Activated CD4-positive, alpha-beta memory T cell treated with anti-CD3 and anti-CD28 coated beads for 36 hours (primary cell): Measurements from ENCODE around the gene GEN1. TPM values are rescaled to one million over a fixed set of nuclear protein-coding genes. Genes with fewer than 3 reads are reported as not detected.
"Not testable (repeated sequence)": the region's sequence is repeated elsewhere in the genome, so short reads cannot be mapped to it uniquely, and the experiment has no call there.

Experiments used
- CTCF ChIA-PET: fragments of 350-600 bp; sonication (Branson Sonifier 250); formaldehyde crosslinking; loops from one replicate; lab custom pipeline; 2021; ENCODE audit warnings: antibody characterized with exemption, inconsistent platforms; lab: Charles Lee
- POLR2A ChIA-PET: fragments of 350-600 bp; sonication (Branson Sonifier 250); formaldehyde crosslinking; loops from one replicate; lab custom pipeline; 2021; ENCODE audit warnings: antibody characterized with exemption; lab: Charles Lee
- DNase-seq: peaks from one replicate; pipeline ENCODE4 v3.0.0-alpha.2; 2020
- H3K27ac Mint-ChIP-seq: one replicate; pipeline ENCODE4 v1.8.0; 2021; ENCODE audit warnings: mixed read lengths
- H3K27me3 Mint-ChIP-seq: one replicate; pipeline ENCODE4 v1.8.0; 2021; ENCODE audit warnings: mixed read lengths
- H3K36me3 Mint-ChIP-seq: one replicate; pipeline ENCODE4 v1.8.0; 2021; ENCODE audit warnings: mixed read lengths
- H3K4me1 Mint-ChIP-seq: one replicate; pipeline ENCODE4 v1.8.0; 2021; ENCODE audit warnings: low read depth, mixed read lengths
- H3K4me3 Mint-ChIP-seq: one replicate; pipeline ENCODE4 v1.8.0; 2021; ENCODE audit warnings: mild to moderate bottlenecking, mixed read lengths
- H3K9me3 Mint-ChIP-seq: one replicate; pipeline ENCODE4 v1.8.0; 2021; ENCODE audit warnings: mixed read lengths
- intact Hi-C: fragments of 100-400 bp; cut with micrococcal nuclease; formaldehyde crosslinking; loops from one replicate; pipeline ENCODE4 v1.15.1; 2023
- total RNA-seq, 2 experiments: library from RNA; stranded (reverse); gene quantifications; one replicate each; pipeline ENCODE4 v1.2.3, GENCODE V29; 2021

The GEN1 gene
- total RNA-seq, 2 experiments from 2014 or later = 24.0 to 30.9 TPM

DNA sequence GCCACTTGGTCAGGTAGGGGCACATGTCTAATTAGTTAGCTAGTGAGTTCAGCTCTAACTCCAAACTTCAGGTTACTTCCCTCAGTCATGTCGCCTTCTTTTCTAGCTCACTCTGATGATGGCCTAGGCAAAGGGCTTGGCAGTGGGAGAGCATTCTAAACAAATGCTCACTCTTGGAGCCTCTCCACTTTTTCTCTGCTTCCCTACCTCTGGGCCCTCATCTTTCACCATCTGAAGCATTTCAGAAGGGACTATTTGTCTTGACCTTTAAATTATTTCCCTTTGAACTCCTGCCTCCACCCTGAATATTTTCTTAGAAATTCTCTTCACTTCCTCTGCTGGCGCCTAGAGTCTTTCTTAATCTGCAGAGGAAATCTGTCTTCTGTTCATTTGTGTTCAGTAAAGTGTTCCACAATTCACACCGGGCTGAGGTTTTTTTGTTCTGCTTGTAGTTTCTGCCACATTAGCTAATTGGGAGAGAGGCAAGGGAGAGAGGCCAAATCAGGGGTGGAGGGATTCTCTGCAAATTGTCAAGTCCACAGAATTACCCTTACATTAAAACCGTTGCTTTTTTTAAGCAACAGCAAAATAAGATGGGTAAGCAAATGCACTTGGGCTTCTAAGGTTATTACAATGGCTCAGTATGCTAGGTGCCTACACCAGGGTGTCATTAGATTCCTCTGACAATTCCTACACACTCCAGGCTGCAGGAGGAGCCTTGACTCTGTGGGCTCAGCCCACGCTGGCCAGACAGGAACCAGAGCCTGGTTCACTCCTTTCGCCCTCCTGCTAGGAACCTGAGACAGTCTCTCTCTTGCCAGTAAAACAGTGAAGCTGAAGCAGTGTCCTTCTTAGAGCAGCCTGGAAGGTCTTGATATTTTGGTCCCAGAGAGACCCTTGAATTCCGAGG lies 67.9 kb downstream of the GEN1 start:
- Mint-ChIP-seq H3K27me3 (peaks cover 19% of the 10 kb centered on the region), H3K27ac (no peak overlapping the region), H3K4me3 (no peak overlapping the region), H3K36me3 (no peaks in the 10 kb centered on the region), H3K4me1 (no peaks in the 10 kb centered on the region), H3K9me3 (no peaks in the 10 kb centered on the region)
- CTCF ChIA-PET = interaction anchor here (0.7 to 1.3 kb wide), 2 partner anchors 102 to 159 kb away, joined by 3 read pairs; no protein-coding TSS in a partner anchor
- no peak for DNase-seq
- POLR2A ChIA-PET = no interaction called here
- intact Hi-C loops = no loop called here

DNA sequence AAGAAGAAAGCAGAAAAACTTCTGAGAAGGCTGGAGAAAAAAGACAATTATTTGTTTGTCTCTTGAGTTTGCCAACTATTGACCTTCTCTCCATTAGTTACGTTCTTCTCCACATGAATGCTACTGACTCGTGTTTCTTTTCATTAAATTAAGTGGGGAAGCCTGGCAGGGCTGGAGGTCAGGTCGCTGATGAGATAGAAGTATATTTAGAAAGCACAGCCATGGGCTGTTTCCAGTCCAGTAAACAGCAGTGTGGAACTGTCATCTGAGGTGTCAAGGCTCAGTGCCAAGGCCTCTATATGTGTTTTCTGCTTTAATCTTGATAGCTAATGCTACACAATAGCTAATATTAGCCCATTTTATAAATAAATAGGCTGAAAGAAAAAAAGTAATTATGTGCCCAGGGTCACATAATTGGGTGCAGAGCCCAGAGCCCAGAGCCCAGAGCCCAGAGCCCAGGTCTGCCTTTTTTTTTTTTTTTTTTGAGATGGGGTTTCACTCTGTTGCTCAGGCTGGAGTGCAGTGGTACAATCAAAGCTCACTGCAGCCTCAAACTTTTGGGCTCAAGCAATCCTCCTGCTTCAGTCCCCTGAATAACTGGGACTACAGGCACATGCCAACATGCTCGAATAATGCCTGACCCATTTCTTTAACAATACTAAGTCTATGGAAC lies 68.6 kb downstream of the GEN1 start:
- no peaks in the 10 kb centered on the region for H3K36me3 Mint-ChIP-seq
- ChIA-PET CTCF (interaction anchor here (1.3 kb wide), 1 partner anchor 103 kb away, joined by 3 read pairs; no protein-coding TSS in a partner anchor), POLR2A (no interaction called here)

DNA sequence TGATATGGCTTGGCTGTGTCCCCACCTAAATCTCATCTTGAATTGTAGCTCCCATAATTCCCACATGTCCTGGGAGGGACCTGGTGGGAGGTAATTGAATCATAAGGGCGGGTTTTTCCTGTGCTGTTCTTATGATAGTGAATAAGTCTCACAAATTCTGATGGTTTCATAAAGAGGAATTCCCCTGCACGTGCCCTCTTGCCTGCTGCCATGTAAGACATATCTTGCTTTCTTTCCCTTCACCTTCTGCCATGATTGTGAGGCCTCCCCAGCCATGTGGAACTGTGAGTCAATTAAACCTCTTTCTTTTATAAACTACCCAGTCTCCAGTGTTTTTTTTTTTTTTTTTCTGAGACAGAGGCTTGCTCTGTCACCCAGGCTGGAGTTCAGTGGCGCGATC lies 69.7 kb downstream of the GEN1 start:
- H3K36me3 Mint-ChIP-seq, H3K9me3 Mint-ChIP-seq, POLR2A ChIA-PET, DNase-seq, intact Hi-C loops, CTCF ChIA-PET, H3K4me3 Mint-ChIP-seq, H3K4me1 Mint-ChIP-seq, H3K27ac Mint-ChIP-seq: not testable (repeated sequence)
- peaks cover 14% of the 10 kb centered on the region for H3K27me3 Mint-ChIP-seq

More for the DNA sequence above, 68.6 kb downstream of the GEN1 start:
- intact Hi-C loops = no loop called here
- Mint-ChIP-seq H3K27ac (no peak overlapping the region), H3K27me3 (peaks cover 14% of the 10 kb centered on the region), H3K9me3 (no peaks in the 10 kb centered on the region), H3K4me1 (no peaks in the 10 kb centered on the region), H3K4me3 (no peak overlapping the region)
- DNase-seq = no peak

DNA sequence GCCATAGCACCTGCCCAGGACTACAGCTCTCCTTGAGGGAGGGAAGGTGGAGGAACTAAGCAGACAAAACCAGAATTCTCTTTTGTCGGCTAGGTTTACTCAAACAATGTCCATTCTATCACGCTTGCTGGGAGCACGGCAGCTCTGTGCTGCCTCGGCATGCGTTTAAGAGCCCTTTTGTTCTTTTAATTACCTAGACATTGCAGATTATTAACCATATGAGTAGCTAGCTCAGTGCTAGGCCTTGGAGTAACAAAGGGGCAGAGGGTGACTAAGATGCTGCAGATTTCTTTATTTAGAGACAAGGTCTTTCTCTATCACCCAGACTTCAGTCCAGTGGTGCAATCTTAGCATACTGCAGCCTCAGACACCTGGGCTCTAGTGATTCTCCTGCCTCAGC lies 73.4 kb downstream of the GEN1 start:
- Mint-ChIP-seq H3K4me1 (no peaks in the 10 kb centered on the region), H3K4me3 (no peak overlapping the region), H3K27ac (no peak overlapping the region), H3K9me3 (no peaks in the 10 kb centered on the region), H3K27me3 (peaks cover 34% of the 10 kb centered on the region), H3K36me3 (no peaks in the 10 kb centered on the region)
- POLR2A ChIA-PET = no interaction called here
- no peak for DNase-seq
- CTCF ChIA-PET = no interaction called here
- intact Hi-C loops = no loop called here

DNA sequence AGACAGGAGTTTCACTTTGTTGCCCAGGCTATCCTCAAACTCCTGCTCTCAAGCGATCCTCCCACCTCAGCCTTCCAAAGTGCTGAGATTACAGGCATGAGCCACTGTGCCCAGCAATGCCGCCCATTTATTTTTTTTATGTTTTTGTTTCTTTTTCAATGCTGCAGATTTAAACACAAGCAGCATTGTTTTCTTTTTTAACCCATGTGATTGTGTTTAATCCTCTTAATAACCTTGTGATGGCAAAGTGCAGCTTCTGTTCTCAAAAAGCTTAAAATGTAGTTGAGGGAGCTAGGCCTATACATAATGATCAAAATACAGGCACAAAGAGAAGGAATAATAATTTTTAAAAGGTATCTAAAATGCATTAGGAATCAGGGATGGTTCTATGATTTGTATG lies 73.8 kb downstream of the GEN1 start:
- intact Hi-C loops = no loop called here
- Mint-ChIP-seq H3K27ac (no peak overlapping the region), H3K27me3 (peaks cover 34% of the 10 kb centered on the region), H3K36me3 (no peaks in the 10 kb centered on the region), H3K4me3 (no peak overlapping the region), H3K4me1 (no peaks in the 10 kb centered on the region), H3K9me3 (no peaks in the 10 kb centered on the region)
- DNase-seq = no peak
- CTCF ChIA-PET = interaction anchor here (1.0 kb wide), 1 partner anchor 69 kb away, joined by 3 read pairs; no protein-coding TSS in a partner anchor
- POLR2A ChIA-PET = no interaction called here

DNA sequence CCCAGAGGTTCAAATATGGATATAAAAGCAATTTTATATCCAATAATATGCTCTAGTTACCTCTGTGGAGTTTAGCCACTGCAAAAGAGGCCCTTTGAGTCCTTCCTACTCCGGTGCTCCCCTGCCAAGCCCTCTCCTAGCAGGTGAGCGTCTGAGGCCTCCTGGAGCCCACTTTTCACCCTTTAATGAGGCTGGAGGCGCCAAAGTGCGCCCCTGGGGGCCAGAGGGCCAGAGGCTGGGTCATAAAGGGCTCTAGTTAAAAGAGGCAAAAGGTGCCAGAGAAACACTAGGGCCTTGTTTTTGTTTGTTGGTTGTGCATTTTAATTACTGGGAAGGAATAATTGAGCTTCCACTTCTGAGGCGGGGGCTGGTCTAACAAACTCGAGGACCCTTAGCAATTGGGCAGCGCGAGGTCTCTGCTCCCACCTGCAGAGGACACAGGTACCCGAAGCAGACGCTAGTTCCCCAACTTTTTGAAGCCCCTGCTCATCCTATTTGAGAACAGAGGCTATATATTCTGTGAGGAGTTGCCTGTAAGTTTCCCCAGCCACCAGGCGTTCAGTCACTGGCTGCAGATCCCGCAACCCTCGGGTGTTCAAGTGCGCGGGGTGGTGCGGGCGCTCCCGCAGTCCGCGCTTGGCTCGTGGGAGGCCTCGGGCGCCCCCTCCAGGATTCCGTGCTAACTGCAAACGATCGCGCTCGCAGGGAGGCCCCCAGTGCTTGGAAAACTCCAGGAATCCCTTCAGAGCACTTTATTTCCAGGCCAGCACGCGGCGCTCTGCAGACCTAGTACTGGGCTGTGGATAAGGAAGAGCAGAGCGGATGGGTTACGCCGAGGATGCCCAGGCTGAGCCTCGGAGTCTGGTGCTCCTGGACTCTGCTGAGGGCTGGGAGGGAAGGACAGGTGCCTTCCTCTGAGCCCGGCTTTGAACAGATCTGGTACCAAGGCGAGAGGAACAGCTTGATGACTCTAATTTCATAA lies 76.4 kb downstream of the GEN1 start:
- Mint-ChIP-seq H3K4me1 (no peaks in the 10 kb centered on the region), H3K27me3 (peaks cover 26% of the 10 kb centered on the region), H3K9me3 (no peaks in the 10 kb centered on the region), H3K27ac (no peak overlapping the region), H3K36me3 (no peaks in the 10 kb centered on the region), H3K4me3 (no peak overlapping the region)
- intact Hi-C loops = loop anchor here (2.0 kb wide), 1 partner anchor 112 kb away; no protein-coding TSS in a partner anchor
- DNase-seq = peak; percentile 59
- ChIA-PET POLR2A (no interaction called here), CTCF (interaction anchor here (1.9 kb wide), 1 partner anchor 111 kb away, joined by 9 read pairs; no protein-coding TSS in a partner anchor)

DNA sequence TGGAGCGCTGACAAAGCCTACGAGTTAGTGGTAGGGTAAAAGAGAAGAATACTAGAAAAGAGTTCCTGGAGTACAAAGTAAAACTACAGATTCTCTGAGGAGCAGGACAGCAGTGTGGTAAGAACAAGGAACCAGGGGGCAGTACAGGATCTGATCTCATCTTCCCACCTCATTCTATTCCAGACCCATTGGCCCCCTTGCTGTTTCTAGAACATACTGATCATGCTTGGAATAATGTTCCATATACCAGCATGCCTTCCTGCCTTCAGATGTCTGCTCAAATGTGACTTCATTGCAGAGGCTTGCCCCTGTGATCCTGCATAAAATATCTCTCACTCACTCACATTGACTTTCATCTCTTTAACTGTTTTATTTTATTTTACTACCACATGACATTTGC lies 81.6 kb downstream of the GEN1 start:
- H3K36me3 Mint-ChIP-seq = no peaks in the 10 kb centered on the region
- CTCF ChIA-PET = no interaction called here
- no peak overlapping the region for H3K27ac Mint-ChIP-seq
- DNase-seq = no peak
- POLR2A ChIA-PET = no interaction called here
- no peaks in the 10 kb centered on the region for H3K4me1 Mint-ChIP-seq
- no peaks in the 10 kb centered on the region for H3K9me3 Mint-ChIP-seq
- no peak overlapping the region for H3K4me3 Mint-ChIP-seq
- H3K27me3 Mint-ChIP-seq = peaks cover 15% of the 10 kb centered on the region
- intact Hi-C loops = no loop called here

Other genes with a start within 250 kb of the GEN1 start
- not detected for gene RAD51AP2, start 235.7 kb upstream of the GEN1 start, total RNA-seq
- not detected for gene VSNL1, start 213.4 kb upstream of the GEN1 start, total RNA-seq
- gene SMC6, start 328 bp upstream of the GEN1 start, total RNA-seq = 10 to 100 TPM; 21.4 to 22.7 TPM
- not detected for gene MSGN1, start 62.3 kb downstream of the GEN1 start, total RNA-seq
- gene KCNS3, start 124.5 kb downstream of the GEN1 start, total RNA-seq = under 1 TPM; 0.17 to 0.19 TPM